ENCODE data around the gene ANKRD53.

GRCh38 chr2:70939001-70939838 lies 39.2 kb upstream of the ANKRD53 start:
- TF ChIP-seq CTCF (IDR thresholded peaks at IDR 0.05) = no peak
- no peak for TF ChIP-seq EZH2 (IDR thresholded peaks at IDR 0.05; ENCODE audit: borderline replicate concordance, insufficient read depth, low read depth, low read length, poor library complexity, severe bottlenecking)
